Anterior cingulate cortex (tissue), 58 donors: Measurements from ENCODE around the gene FRS2.

Experiments used
- DNase-seq, 58 donors: peaks; one replicate each; lab custom pipeline; 2025; lab: John Stamatoyannopoulos, UW

FRS2 gene

GRCh38 chr12:69523433-69524330, 53.5 kb downstream of the FRS2 start:
- no peak for DNase-seq

GRCh38 chr12:69524331-69524630, 54.1 kb downstream of the FRS2 start:
- DNase-seq = no peak

GRCh38 chr12:69524755-69525469, 54.7 kb downstream of the FRS2 start:
- no peak for DNase-seq

- DNase-seq = no peak
Observed at GRCh38 chr12:69527506-69528272, 57.5 kb downstream of the FRS2 start.

GRCh38 chr12:69529021-69529420, 58.8 kb downstream of the FRS2 start:
- DNase-seq = no peak

GRCh38 chr12:69533844-69534243, 63.7 kb downstream of the FRS2 start:
- no peak for DNase-seq

- peak in 50 of 58 donors; percentile 6 to 89 (median 44) for DNase-seq
Observed at GRCh38 chr12:69534389-69534822, 64.2 kb downstream of the FRS2 start.

GRCh38 chr12:69540987-69541386, 70.8 kb downstream of the FRS2 start:
- no peak for DNase-seq

- DNase-seq = no peak
Observed at GRCh38 chr12:69544087-69544486, 73.9 kb downstream of the FRS2 start.

- DNase-seq = no peak
Observed at GRCh38 chr12:69545081-69545480, 74.9 kb downstream of the FRS2 start.

GRCh38 chr12:69546693-69547438, 76.7 kb downstream of the FRS2 start:
- DNase-seq = no peak

GRCh38 chr12:69548687-69549086, 78.5 kb downstream of the FRS2 start:
- no peak for DNase-seq

- DNase-seq = no peak
Observed at GRCh38 chr12:69550569-69551350, 80.6 kb downstream of the FRS2 start.

GRCh38 chr12:69553628-69554248, 83.5 kb downstream of the FRS2 start:
- peak in 14 of 58 donors; percentile 0 to 67 (median 11) for DNase-seq

- DNase-seq = no peak
Observed at GRCh38 chr12:69555461-69555860, 85.3 kb downstream of the FRS2 start.

GRCh38 chr12:69556383-69556782, 86.2 kb downstream of the FRS2 start:
- no peak for DNase-seq

GRCh38 chr12:69563166-69563762, 93.1 kb downstream of the FRS2 start:
- no peak for DNase-seq

- DNase-seq = no peak
Observed at GRCh38 chr12:69566603-69567002, 96.4 kb downstream of the FRS2 start.

GRCh38 chr12:69569236-69569635, 99.0 kb downstream of the FRS2 start:
- no peak for DNase-seq
